ES-I3 (cell line): ENCODE results near the gene ZNF79.
A peak's percentile ranks its signal among the peaks of the same experiment; 100 is the strongest.
"Not testable (repeated sequence)": the region's sequence is repeated elsewhere in the genome, so short reads cannot be mapped to it uniquely, and the experiment has no call there.

Experiments used
- H3K36me3 ChIP-seq: 2 replicates; pipeline ENCODE4 v1.6.1; 2013; ENCODE audit warnings: mild to moderate bottlenecking, low read length, control low read depth, moderate library complexity; ENCODE audit not compliant: insufficient read depth
- H3K4me1 ChIP-seq: 2 replicates; pipeline ENCODE4 v1.6.1; 2013; ENCODE audit warnings: mild to moderate bottlenecking, control low read depth, low read length; ENCODE audit not compliant: insufficient read depth
- H3K9ac ChIP-seq: 2 replicates; pipeline ENCODE4 v1.6.1; 2013; ENCODE audit warnings: low read depth, mild to moderate bottlenecking, low read length, moderate library complexity
- H3K9me3 ChIP-seq: 2 replicates; pipeline ENCODE4 v1.6.1; 2013; ENCODE audit warnings: mild to moderate bottlenecking, low read length, moderate library complexity; ENCODE audit not compliant: control insufficient read depth, insufficient read depth

The ZNF79 gene

DNA sequence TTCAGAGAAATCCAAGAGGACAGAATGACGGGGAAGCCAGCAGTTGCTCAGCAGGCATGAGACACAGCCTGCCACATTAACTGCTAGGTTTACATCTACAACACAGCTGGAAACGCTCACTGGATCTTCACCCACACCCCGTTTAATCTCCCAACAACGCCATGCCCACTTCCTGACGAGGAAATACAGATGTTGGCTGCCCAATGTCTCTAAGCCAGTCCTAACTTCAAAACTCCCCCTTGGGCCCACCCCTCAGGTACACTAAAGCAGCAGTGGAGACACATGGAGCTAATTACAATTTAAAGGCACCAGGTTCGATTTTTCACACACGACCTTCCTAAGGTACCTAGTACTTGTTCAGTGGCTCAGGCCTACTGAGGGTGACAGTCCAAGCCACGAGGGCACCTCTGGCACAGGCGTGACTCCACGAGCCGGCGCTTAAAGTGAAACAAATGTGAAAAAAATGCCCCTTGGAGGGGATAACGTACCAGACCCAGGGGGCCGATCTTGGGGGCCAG, 26.1 kb downstream of the ZNF79 start:
- peak overlapping the region; percentile 86 for H3K9ac ChIP-seq
- no peaks in the 10 kb centered on the region for H3K9me3 ChIP-seq
- peaks cover 4% of the 10 kb centered on the region; the same call in 1 of the 2 replicates for H3K4me1 ChIP-seq
- H3K36me3 ChIP-seq, result peaks cover 53% of the 10 kb centered on the region

GRCh38 chr9:127450830-127451607, 26.8 kb downstream of the ZNF79 start, which contains the start of the genes LRSAM1 and RPL12:
LRSAM1 (plus strand) TSS chr9:127451510; CDS start chr9:127454528, 3,018 bp downstream.
RPL12 (minus strand) TSS chr9:127451406; CDS start chr9:127451317, 89 bp downstream.
- Histone ChIP-seq H3K4me1 (peaks cover 4% of the 10 kb centered on the region; the same call in 1 of the 2 replicates), H3K9me3 (no peaks in the 10 kb centered on the region), H3K9ac (peak within 1 kb of the TSS; percentile 86), H3K36me3 (peaks cover 50% of the 10 kb centered on the region)

GRCh38 chr9:127451608-127451857, 27.4 kb downstream of the ZNF79 start:
- Histone ChIP-seq H3K9ac (peak overlapping the region; percentile 86), H3K4me1 (peaks cover 4% of the 10 kb centered on the region; the same call in 1 of the 2 replicates), H3K36me3 (peaks cover 45% of the 10 kb centered on the region), H3K9me3 (no peaks in the 10 kb centered on the region)

- H3K9ac ChIP-seq, result peak overlapping the region; percentile 86
- H3K36me3 ChIP-seq, result peaks cover 40% of the 10 kb centered on the region
- peaks cover 4% of the 10 kb centered on the region; the same call in 1 of the 2 replicates for H3K4me1 ChIP-seq
- H3K9me3 ChIP-seq, result no peaks in the 10 kb centered on the region
These were observed 27.9 kb downstream of the ZNF79 start for GRCh38 chr9:127451858-127452656.

GRCh38 chr9:127452691-127453090, 28.5 kb downstream of the ZNF79 start:
- peaks cover 4% of the 10 kb centered on the region; the same call in 1 of the 2 replicates for H3K4me1 ChIP-seq
- peaks cover 33% of the 10 kb centered on the region for H3K36me3 ChIP-seq
- H3K9me3 ChIP-seq, result no peaks in the 10 kb centered on the region
- H3K9ac ChIP-seq, result no peak overlapping the region

DNA sequence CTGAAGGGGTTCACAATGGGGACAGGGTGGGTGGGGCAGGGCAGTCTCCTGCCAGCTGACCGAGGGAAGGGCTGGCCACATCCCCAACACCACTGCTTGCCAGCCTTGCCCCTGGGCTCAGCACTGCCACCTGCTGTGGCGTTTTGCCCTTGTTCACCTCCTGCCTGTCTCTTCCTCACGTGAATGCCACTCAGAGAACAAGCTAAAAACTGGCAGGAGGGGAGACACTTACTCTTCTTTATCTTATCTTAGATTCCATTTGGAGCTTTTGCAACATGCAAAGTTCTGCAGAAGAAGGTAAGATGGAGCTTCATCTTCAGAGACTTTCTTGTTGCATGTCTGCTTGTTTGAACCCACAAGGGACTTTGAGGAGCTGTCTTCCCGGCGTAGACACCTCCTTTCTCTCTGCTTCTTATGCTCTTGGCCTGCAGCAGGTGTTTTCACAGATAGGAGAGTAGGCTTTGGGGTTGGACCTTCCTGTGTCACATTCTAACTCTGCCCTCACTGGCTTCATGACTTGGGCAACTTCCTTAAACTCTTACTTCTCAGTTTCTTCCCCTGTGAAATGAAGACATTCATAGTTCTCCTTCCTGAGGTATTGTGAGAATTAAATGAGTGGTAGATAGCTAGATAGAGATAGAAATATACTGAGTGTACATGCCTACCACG, 31.3 kb downstream of the ZNF79 start:
- Histone ChIP-seq H3K9ac (no peak overlapping the region), H3K4me1 (no peaks in the 10 kb centered on the region), H3K36me3 (peaks cover 6% of the 10 kb centered on the region), H3K9me3 (no peaks in the 10 kb centered on the region)

DNA sequence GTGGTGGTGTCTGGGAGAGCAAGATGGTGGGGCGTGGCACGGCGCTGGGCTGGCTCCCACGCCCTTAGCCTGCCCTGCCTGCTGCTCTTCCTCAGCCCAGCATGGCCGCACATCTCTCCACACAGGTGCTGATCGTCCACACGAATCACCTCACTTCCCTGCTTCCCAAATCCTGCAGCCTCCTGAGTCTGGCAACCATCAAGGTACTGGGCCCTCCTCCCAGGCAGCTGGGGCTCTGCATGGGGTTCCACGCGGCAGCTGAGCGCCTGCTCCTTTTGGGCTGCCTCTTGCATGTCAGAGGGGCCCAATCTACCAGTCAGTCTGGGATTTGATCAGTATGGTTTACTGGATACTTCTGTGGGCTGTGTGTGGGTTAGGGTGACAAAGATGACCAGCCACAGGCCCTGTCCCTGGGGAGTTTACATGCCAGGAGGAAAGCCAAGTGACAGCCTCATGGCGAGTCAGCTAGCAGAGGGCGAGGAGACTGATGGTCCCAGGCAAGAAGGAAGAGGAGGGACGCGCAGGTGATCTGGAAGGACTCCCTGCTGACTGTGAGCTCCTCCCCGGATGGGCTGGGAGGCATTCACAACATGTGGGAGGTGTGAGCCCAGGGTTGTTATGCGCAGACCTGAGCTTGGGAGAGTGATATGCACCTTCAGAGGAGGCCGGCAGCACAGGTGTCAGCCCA, 33.2 kb downstream of the ZNF79 start:
- Histone ChIP-seq H3K9me3 (no peaks in the 10 kb centered on the region), H3K4me1 (no peaks in the 10 kb centered on the region), H3K9ac (no peak overlapping the region), H3K36me3 (no peaks in the 10 kb centered on the region; the same call in 1 of the 2 replicates)

GRCh38 chr9:127458921-127459320, 34.7 kb downstream of the ZNF79 start:
- Histone ChIP-seq H3K9ac (no peak overlapping the region), H3K9me3 (no peaks in the 10 kb centered on the region), H3K36me3 (no peaks in the 10 kb centered on the region; the same call in 1 of the 2 replicates), H3K4me1 (no peaks in the 10 kb centered on the region)

- H3K9me3 ChIP-seq, result no peaks in the 10 kb centered on the region
- no peaks in the 10 kb centered on the region for H3K4me1 ChIP-seq
- no peaks in the 10 kb centered on the region; the same call in 1 of the 2 replicates for H3K36me3 ChIP-seq
- H3K9ac ChIP-seq, result no peak overlapping the region
These were observed 39.2 kb downstream of the ZNF79 start for GRCh38 chr9:127463382-127463781.

DNA sequence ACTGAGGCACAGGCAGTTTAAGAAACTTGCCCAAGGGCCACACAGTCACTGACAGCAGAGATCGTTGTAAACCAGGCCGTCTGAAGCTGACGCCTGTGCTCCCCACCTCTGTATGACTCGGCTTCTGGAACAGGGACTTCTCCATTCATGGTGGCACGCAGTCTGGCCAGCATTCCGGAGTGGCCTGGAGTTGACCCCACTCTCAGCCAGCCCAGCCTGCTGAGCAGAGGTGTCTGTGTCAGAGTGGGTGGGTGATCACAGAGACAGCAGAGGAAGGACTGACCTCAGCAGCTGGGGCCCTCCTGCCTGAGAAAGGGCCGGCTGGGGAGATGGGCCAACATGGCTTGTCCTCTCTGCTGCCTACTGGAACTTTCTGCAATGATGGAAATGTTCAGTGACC, 39.7 kb downstream of the ZNF79 start:
- no peak overlapping the region for H3K9ac ChIP-seq
- H3K36me3 ChIP-seq, result no peaks in the 10 kb centered on the region; the same call in 1 of the 2 replicates

DNA sequence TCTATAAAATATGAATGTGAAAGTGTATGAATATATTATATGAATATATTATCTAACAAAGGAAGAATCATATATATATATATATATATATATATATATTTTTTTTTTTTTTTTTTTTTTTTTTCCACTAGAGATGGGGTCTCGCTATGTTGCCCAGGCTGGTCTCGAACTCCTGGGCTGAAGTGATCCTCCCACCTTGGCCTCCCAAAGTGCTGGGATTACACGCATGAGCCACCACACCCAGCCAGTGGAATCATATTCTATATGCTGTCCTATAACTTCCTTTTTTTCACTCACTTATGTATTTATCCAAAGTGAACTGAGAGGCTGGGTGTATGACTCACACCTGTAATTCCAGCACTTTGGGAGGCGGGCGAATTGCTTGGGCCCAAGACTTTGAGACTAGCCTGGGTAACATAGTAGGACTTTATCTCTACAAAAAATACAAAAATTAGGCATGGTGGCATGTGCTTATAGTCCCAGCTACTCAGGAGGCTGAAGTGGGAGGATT, 42.3 kb downstream of the ZNF79 start:
- H3K4me1 ChIP-seq, H3K9me3 ChIP-seq, H3K36me3 ChIP-seq, H3K9ac ChIP-seq: not testable (repeated sequence)

More for the DNA sequence above, 39.7 kb downstream of the ZNF79 start:
- Histone ChIP-seq H3K4me1 (no peaks in the 10 kb centered on the region), H3K9me3 (no peaks in the 10 kb centered on the region)

- Histone ChIP-seq H3K36me3 (no peaks in the 10 kb centered on the region), H3K4me1 (no peaks in the 10 kb centered on the region), H3K9ac (no peak overlapping the region), H3K9me3 (no peaks in the 10 kb centered on the region)
These were observed 43.4 kb downstream of the ZNF79 start for GRCh38 chr9:127467621-127468020.

- Histone ChIP-seq H3K9ac (no peak overlapping the region), H3K4me1 (no peaks in the 10 kb centered on the region), H3K9me3 (no peaks in the 10 kb centered on the region), H3K36me3 (peaks cover 5% of the 10 kb centered on the region; the same call in 1 of the 2 replicates)
These were observed 46.5 kb downstream of the ZNF79 start for GRCh38 chr9:127470662-127471061.
